ENCODE data around the gene POLR1G. TPM values are rescaled to one million over a fixed set of nuclear protein-coding genes. Genes with fewer than 3 reads are reported as not detected.
A peak's percentile ranks its signal among the peaks of the same experiment; 100 is the strongest.
"Not testable (repeated sequence)": the region's sequence is repeated elsewhere in the genome, so short reads cannot be mapped to it uniquely, and the experiment has no call there.

POLR1G gene
- total RNA-seq, 2 donors from 2014 or later, result 13.2 to 16.0 TPM

DNA sequence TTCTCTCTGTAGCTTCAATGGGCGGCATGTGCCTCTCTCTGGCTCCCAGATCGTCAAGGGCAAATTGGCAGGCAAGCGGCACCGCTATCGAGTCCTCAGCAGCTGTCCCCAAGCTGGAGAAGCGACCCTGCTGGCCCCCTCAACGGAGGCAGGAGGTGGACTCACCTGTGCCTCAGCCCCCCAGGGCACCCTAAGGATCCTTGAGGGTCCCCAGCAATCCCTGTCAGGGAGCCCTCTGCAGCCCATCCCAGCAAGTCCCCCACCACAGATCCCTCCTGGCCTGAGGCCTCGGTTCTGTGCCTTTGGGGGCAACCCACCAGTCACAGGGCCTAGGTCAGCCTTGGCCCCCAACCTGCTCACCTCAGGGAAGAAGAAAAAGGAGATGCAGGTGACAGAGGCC, 1.7 kb downstream of the POLR1G start:
- no peaks in the 10 kb centered on the region for H3K27me3 ChIP-seq (ENCODE audit: control insufficient read depth, insufficient read depth, low read length, poor library complexity, severe bottlenecking)

GRCh38 chr19:45408830-45409556, 2.5 kb downstream of the POLR1G start:
- Histone ChIP-seq H3K27ac (ENCODE audit: low read depth, low read length) (no peak overlapping the region), H3K4me1 (ENCODE audit: control insufficient read depth, insufficient read depth, low read length) (peaks cover 2% of the 10 kb centered on the region), H3K36me3 (ENCODE audit: control insufficient read depth, insufficient read depth, low read length) (peaks cover 18% of the 10 kb centered on the region), H3K27me3 (ENCODE audit: control insufficient read depth, insufficient read depth, low read length, poor library complexity, severe bottlenecking) (no peaks in the 10 kb centered on the region), H3K4me3 (ENCODE audit: low read length) (no peak overlapping the region), H3K9ac (ENCODE audit: extremely low read depth, low read length, poor library complexity, severe bottlenecking) (no peak overlapping the region), H3K9me3 (ENCODE audit: control insufficient read depth, low read length) (no peaks in the 10 kb centered on the region)
- Mint-ChIP-seq H3K4me3 (no peak overlapping the region), H3K4me1 (peaks cover 4% of the 10 kb centered on the region), H3K9me3 (no peaks in the 10 kb centered on the region), H3K27me3 (ENCODE audit: insufficient read depth) (no peaks in the 10 kb centered on the region), H3K27ac (no peak overlapping the region), H3K36me3 (ENCODE audit: low read depth) (peaks cover 36% of the 10 kb centered on the region)
- TF ChIP-seq, protein P1, sequence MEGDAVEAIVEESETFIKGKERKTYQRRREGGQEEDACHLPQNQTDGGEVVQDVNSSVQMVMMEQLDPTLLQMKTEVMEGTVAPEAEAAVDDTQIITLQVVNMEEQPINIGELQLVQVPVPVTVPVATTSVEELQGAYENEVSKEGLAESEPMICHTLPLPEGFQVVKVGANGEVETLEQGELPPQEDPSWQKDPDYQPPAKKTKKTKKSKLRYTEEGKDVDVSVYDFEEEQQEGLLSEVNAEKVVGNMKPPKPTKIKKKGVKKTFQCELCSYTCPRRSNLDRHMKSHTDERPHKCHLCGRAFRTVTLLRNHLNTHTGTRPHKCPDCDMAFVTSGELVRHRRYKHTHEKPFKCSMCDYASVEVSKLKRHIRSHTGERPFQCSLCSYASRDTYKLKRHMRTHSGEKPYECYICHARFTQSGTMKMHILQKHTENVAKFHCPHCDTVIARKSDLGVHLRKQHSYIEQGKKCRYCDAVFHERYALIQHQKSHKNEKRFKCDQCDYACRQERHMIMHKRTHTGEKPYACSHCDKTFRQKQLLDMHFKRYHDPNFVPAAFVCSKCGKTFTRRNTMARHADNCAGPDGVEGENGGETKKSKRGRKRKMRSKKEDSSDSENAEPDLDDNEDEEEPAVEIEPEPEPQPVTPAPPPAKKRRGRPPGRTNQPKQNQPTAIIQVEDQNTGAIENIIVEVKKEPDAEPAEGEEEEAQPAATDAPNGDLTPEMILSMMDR (conservative IDR thresholded peaks at IDR 0.05), result no peak
- 93 to 94% methylated on average over 14 to 15 of the region's 15 CpGs for WGBS, 2 experiments (ENCODE audit: insufficient coverage in 1 of 2, insufficient read length in 1 of 2)
- no peak for DNase-seq

More for the DNA sequence above, 1.7 kb downstream of the POLR1G start:
- no peak overlapping the region for H3K4me3 ChIP-seq (ENCODE audit: low read length)
- TF ChIP-seq, protein P1 (conservative IDR thresholded peaks at IDR 0.05), result no peak
- no peak overlapping the region for H3K9ac ChIP-seq (ENCODE audit: extremely low read depth, low read length, poor library complexity, severe bottlenecking)
- H3K4me3 Mint-ChIP-seq, result peak overlapping the region; percentile 86
- no peak overlapping the region for H3K27ac Mint-ChIP-seq
- H3K36me3 Mint-ChIP-seq (ENCODE audit: low read depth), result peaks cover 27% of the 10 kb centered on the region
- H3K27ac ChIP-seq (ENCODE audit: low read depth, low read length), result no peak overlapping the region
- H3K9me3 Mint-ChIP-seq, result no peaks in the 10 kb centered on the region
- no peak for DNase-seq
- WGBS, 2 experiments (ENCODE audit: insufficient coverage in 1 of 2, insufficient read length in 1 of 2), result 93 to 94% methylated on average over 2 to 8 of the region's 8 CpGs
- H3K4me1 Mint-ChIP-seq, result peaks cover 13% of the 10 kb centered on the region
- peaks cover 2% of the 10 kb centered on the region for H3K4me1 ChIP-seq (ENCODE audit: control insufficient read depth, insufficient read depth, low read length)
- H3K27me3 Mint-ChIP-seq (ENCODE audit: insufficient read depth), result peaks cover 6% of the 10 kb centered on the region
- H3K36me3 ChIP-seq (ENCODE audit: control insufficient read depth, insufficient read depth, low read length), result peaks cover 17% of the 10 kb centered on the region
- no peaks in the 10 kb centered on the region for H3K9me3 ChIP-seq (ENCODE audit: control insufficient read depth, low read length)

DNA sequence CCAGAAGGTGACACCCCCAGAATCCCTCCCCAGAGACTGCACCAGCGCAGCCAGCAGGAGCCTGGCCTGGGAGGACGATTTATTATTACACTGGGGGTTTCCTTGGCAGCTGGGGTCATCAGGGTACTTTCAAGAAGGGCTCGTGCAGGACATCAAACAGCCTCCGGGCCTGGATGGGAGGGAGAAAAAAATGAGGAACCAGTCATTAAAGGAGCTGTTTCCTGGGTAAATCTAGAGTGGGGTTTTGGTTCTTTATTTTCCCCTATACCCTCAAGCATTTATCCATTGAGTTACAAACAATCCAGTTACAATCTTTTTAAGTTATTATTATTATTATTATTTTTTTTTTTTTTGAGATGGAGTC, 3.1 kb downstream of the POLR1G start:
- TF ChIP-seq, protein P1 (conservative IDR thresholded peaks at IDR 0.05), result no peak
- Mint-ChIP-seq H3K9me3 (no peaks in the 10 kb centered on the region), H3K36me3 (ENCODE audit: low read depth) (peaks cover 41% of the 10 kb centered on the region)

DNA sequence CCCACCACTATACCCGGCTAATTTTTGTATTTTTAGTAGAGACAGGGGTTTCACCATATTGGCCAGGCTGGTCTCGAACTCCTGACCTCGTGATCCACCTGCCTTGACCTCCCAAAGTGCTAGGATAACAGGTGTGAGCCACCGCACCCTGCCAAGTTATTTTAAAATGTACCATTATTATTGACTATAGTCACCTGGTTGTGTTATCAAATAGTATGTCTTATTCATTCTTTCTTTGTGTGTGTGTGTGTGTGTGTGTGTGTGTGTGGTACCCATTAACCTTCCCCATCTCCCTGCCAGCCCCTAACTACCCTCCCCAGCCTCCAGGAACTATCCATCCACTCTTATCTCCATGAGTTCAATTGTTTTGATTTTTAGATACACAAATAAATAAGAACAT, 3.9 kb downstream of the POLR1G start:
- H3K36me3 Mint-ChIP-seq (ENCODE audit: low read depth), result peaks cover 45% of the 10 kb centered on the region
- H3K4me1 ChIP-seq (ENCODE audit: control insufficient read depth, insufficient read depth, low read length); H3K4me1 Mint-ChIP-seq; H3K27me3 ChIP-seq (ENCODE audit: control insufficient read depth, insufficient read depth, low read length, poor library complexity, severe bottlenecking); H3K27ac Mint-ChIP-seq; H3K9me3 ChIP-seq (ENCODE audit: control insufficient read depth, low read length); DNase-seq; H3K27me3 Mint-ChIP-seq (ENCODE audit: insufficient read depth); H3K4me3 ChIP-seq (ENCODE audit: low read length); H3K9ac ChIP-seq (ENCODE audit: extremely low read depth, low read length, poor library complexity, severe bottlenecking); H3K4me3 Mint-ChIP-seq; H3K27ac ChIP-seq (ENCODE audit: low read depth, low read length); H3K9me3 Mint-ChIP-seq: not testable (repeated sequence)
- WGBS, 2 experiments (ENCODE audit: insufficient coverage in 1 of 2, insufficient read length in 1 of 2), result 92 to 96% methylated on average over 3 of the region's 4 CpGs
- peaks cover 23% of the 10 kb centered on the region for H3K36me3 ChIP-seq (ENCODE audit: control insufficient read depth, insufficient read depth, low read length)

More for the DNA sequence above, 3.1 kb downstream of the POLR1G start:
- Mint-ChIP-seq H3K27ac (no peak overlapping the region), H3K27me3 (ENCODE audit: insufficient read depth) (no peaks in the 10 kb centered on the region), H3K4me1 (peaks cover 3% of the 10 kb centered on the region), H3K4me3 (no peak overlapping the region)
- 82 to 100% methylated on average over 1 to 4 of the region's 4 CpGs for WGBS, 2 experiments (ENCODE audit: insufficient coverage in 1 of 2, insufficient read length in 1 of 2)
- no peak overlapping the region for H3K9ac ChIP-seq (ENCODE audit: extremely low read depth, low read length, poor library complexity, severe bottlenecking)
- H3K27ac ChIP-seq (ENCODE audit: low read depth, low read length), result no peak overlapping the region
- no peak overlapping the region for H3K4me3 ChIP-seq (ENCODE audit: low read length)
- no peaks in the 10 kb centered on the region for H3K9me3 ChIP-seq (ENCODE audit: control insufficient read depth, low read length)
- no peak for DNase-seq
- no peaks in the 10 kb centered on the region for H3K27me3 ChIP-seq (ENCODE audit: control insufficient read depth, insufficient read depth, low read length, poor library complexity, severe bottlenecking)
- peaks cover 18% of the 10 kb centered on the region for H3K36me3 ChIP-seq (ENCODE audit: control insufficient read depth, insufficient read depth, low read length)
- peaks cover 2% of the 10 kb centered on the region for H3K4me1 ChIP-seq (ENCODE audit: control insufficient read depth, insufficient read depth, low read length)

Measured in endodermal cell (in vitro differentiated cells).